H1 (cell line): Measurements from ENCODE around the gene ESYT2. TPM values are rescaled to one million over a fixed set of nuclear protein-coding genes. Genes with fewer than 3 reads are reported as not detected.

Experiments
- CTCF ChIP-seq, 3 experiments: IDR thresholded peaks; 1 replicate in 2 of 3; 2 replicates in 1 of 3; pipeline versions ENCODE4 v1.5.1 to v1.6.1; 2011; ENCODE audit warnings: low read length in 3 of 3, mild to moderate bottlenecking in 3 of 3, inconsistent platforms in 2 of 3, low read depth in 1 of 3, moderate library complexity in 1 of 3; ENCODE audit not compliant: insufficient read depth in 1 of 3; ENCODE audit errors: control extremely low read depth in 1 of 3
- EP300 ChIP-seq, 2 experiments: IDR thresholded peaks; 1 replicate in 1 of 2; 2 replicates in 1 of 2; pipeline ENCODE4 v1.6.1; 2011 to 2012; ENCODE audit warnings: low read depth in 2 of 2, low read length in 2 of 2, mild to moderate bottlenecking in 2 of 2, borderline replicate concordance in 1 of 2, inconsistent platforms in 1 of 2, moderate library complexity in 1 of 2
- FOSL1 ChIP-seq: IDR thresholded peaks from 2 replicates; pipeline ENCODE4 v1.6.1; 2011; ENCODE audit warnings: mild to moderate bottlenecking, low read depth, low read length, moderate library complexity; ENCODE audit not compliant: insufficient read depth
- JUND ChIP-seq: IDR thresholded peaks from 2 replicates; pipeline ENCODE4 v1.6.1; 2011; ENCODE audit warnings: mild to moderate bottlenecking, improper control_type of control experiment, low read length
- SAP30 ChIP-seq: fragments of 300-600 bp; sonication (generic); IDR thresholded peaks from 2 replicates; pipeline ENCODE4 v1.7.1; 2012; ENCODE audit warnings: low read length, moderate library complexity, mild to moderate bottlenecking, inconsistent platforms; ENCODE audit not compliant: insufficient read depth, insufficient replicate concordance
- SIX5 ChIP-seq: IDR thresholded peaks from 2 replicates; pipeline ENCODE4 v1.6.1; 2011; ENCODE audit warnings: mild to moderate bottlenecking, low read depth, low read length
- SP1 ChIP-seq: IDR thresholded peaks from 2 replicates; pipeline ENCODE4 v1.6.1; 2011; ENCODE audit warnings: low read depth, low read length
- SUZ12 ChIP-seq: fragments of 200-600 bp; sonication (generic); IDR thresholded peaks from 2 replicates; pipeline ENCODE4 v1.6.1; 2012; ENCODE audit warnings: mild to moderate bottlenecking, inconsistent platforms, low read length, moderate library complexity, mixed read lengths
- polyA plus RNA-seq, 7 experiments: library from polyadenylated mRNA; depleted of rRNA in 3 of 7; stranded (reverse) in 5 of 7; unstranded in 2 of 7; fragments of >200 nt in 5 of 7; fragments of 200-250 nt in 2 of 7; gene quantifications; 1 replicate in 5 of 7; 2 replicates in 1 of 7; 4 replicates in 1 of 7; pipeline versions ENCODE4 v1.2.1 to v1.2.3, GENCODE V29; 2011 to 2013; ENCODE audit warnings: missing spikeins in 2 of 7, mixed read lengths in 2 of 7
- total RNA-seq: library from RNA; stranded (reverse); fragmentation: NEBNext Ultra II Directional; extraction: Animal tissue kit (Norgen Biotek cat#: 25700); gene quantifications from 2 replicates; pipeline ENCODE4 v1.2.1, GENCODE V29; 2021

ESYT2 gene
- total and polyA plus RNA-seq, 2 of the 8 experiments (the other 6 are each of a cell fraction or from before 2014, with no cell fraction given), result 27.0 to 37.5 TPM

- TF ChIP-seq CTCF (IDR thresholded peaks at IDR 0.05; ENCODE audit: control extremely low read depth in 1 of 3, insufficient read depth in 1 of 3, low read depth in 1 of 3, low read length in 3 of 3) (no peak), SP1 (no peak), SUZ12 (no peak), FOSL1 (no peak), EP300 (IDR thresholded peaks at IDR 0.05; ENCODE audit: borderline replicate concordance in 1 of 2, low read depth in 2 of 2, low read length in 2 of 2) (no peak), JUND (no peak), SIX5 (no peak), SAP30 (no peak)
These were observed 2.4 kb upstream of the ESYT2 start (continued) for GRCh38 chr7:158831738-158832091.
